Measurements from ENCODE around the gene FAM83B.

FAM83B gene

GRCh38 chr6:54835176-54835575, 11.4 kb upstream of the FAM83B start:
- Mint-ChIP-seq H3K9me3 (peaks cover 16% of the 10 kb centered on the region), H3K4me3 (no peak overlapping the region), H3K36me3 (ENCODE audit: low read depth) (no peaks in the 10 kb centered on the region), H3K4me1 (ENCODE audit: low read depth) (no peaks in the 10 kb centered on the region), H3K27ac (no peak overlapping the region), H3K27me3 (ENCODE audit: low read depth) (no peaks in the 10 kb centered on the region)
- DNase-seq (ENCODE audit: low spot score) = no peak

GRCh38 chr6:54846857-54847674, 495 bp downstream of the FAM83B start:
- Mint-ChIP-seq H3K27ac (no peak overlapping the region), H3K27me3 (ENCODE audit: low read depth) (peaks cover 15% of the 10 kb centered on the region), H3K4me3 (no peak overlapping the region), H3K9me3 (peaks cover 4% of the 10 kb centered on the region), H3K4me1 (ENCODE audit: low read depth) (no peaks in the 10 kb centered on the region), H3K36me3 (ENCODE audit: low read depth) (no peaks in the 10 kb centered on the region)
- DNase-seq (ENCODE audit: low spot score) = no peak

GRCh38 chr6:54847799-54848597, 1.4 kb downstream of the FAM83B start:
- Mint-ChIP-seq H3K4me1 (ENCODE audit: low read depth) (no peaks in the 10 kb centered on the region), H3K9me3 (peaks cover 9% of the 10 kb centered on the region), H3K36me3 (ENCODE audit: low read depth) (no peaks in the 10 kb centered on the region), H3K27ac (no peak overlapping the region), H3K27me3 (ENCODE audit: low read depth) (peaks cover 15% of the 10 kb centered on the region), H3K4me3 (no peak overlapping the region)
- DNase-seq (ENCODE audit: low spot score) = no peak

- H3K9me3 Mint-ChIP-seq = peaks cover 9% of the 10 kb centered on the region
- no peaks in the 10 kb centered on the region for H3K36me3 Mint-ChIP-seq (ENCODE audit: low read depth)
- H3K4me1 Mint-ChIP-seq (ENCODE audit: low read depth) = no peaks in the 10 kb centered on the region
- H3K27ac Mint-ChIP-seq = no peak overlapping the region
- peaks cover 13% of the 10 kb centered on the region for H3K27me3 Mint-ChIP-seq (ENCODE audit: low read depth)
- DNase-seq (ENCODE audit: low spot score) = no peak
- H3K4me3 Mint-ChIP-seq = no peak overlapping the region
These were observed 3.5 kb downstream of the FAM83B start for GRCh38 chr6:54850114-54850513.

- no peak for DNase-seq (ENCODE audit: low spot score)
- H3K36me3 Mint-ChIP-seq (ENCODE audit: low read depth) = no peaks in the 10 kb centered on the region
- H3K9me3 Mint-ChIP-seq = peaks cover 7% of the 10 kb centered on the region
- H3K27ac Mint-ChIP-seq = no peak overlapping the region
- H3K4me1 Mint-ChIP-seq (ENCODE audit: low read depth) = no peaks in the 10 kb centered on the region
- no peaks in the 10 kb centered on the region for H3K27me3 Mint-ChIP-seq (ENCODE audit: low read depth)
- H3K4me3 Mint-ChIP-seq = no peak overlapping the region
These were observed 9.6 kb downstream of the FAM83B start for GRCh38 chr6:54856129-54856528.

- H3K27ac Mint-ChIP-seq = no peak overlapping the region
- no peaks in the 10 kb centered on the region for H3K9me3 Mint-ChIP-seq
- no peak overlapping the region for H3K4me3 Mint-ChIP-seq
- no peaks in the 10 kb centered on the region for H3K36me3 Mint-ChIP-seq (ENCODE audit: low read depth)
- H3K27me3 Mint-ChIP-seq (ENCODE audit: low read depth) = no peaks in the 10 kb centered on the region
- no peak for DNase-seq (ENCODE audit: low spot score)
- H3K4me1 Mint-ChIP-seq (ENCODE audit: low read depth) = no peaks in the 10 kb centered on the region
These were observed 13.6 kb downstream of the FAM83B start for GRCh38 chr6:54860132-54860531.

GRCh38 chr6:54860739-54861138, 14.2 kb downstream of the FAM83B start:
- no peak for DNase-seq (ENCODE audit: low spot score)
- no peaks in the 10 kb centered on the region for H3K27me3 Mint-ChIP-seq (ENCODE audit: low read depth)
- H3K9me3 Mint-ChIP-seq = no peaks in the 10 kb centered on the region
- no peak overlapping the region for H3K27ac Mint-ChIP-seq
- H3K4me1 Mint-ChIP-seq (ENCODE audit: low read depth) = no peaks in the 10 kb centered on the region
- H3K4me3 Mint-ChIP-seq = no peak overlapping the region
- no peaks in the 10 kb centered on the region for H3K36me3 Mint-ChIP-seq (ENCODE audit: low read depth)

- Mint-ChIP-seq H3K27me3 (ENCODE audit: low read depth) (no peaks in the 10 kb centered on the region), H3K4me1 (ENCODE audit: low read depth) (no peaks in the 10 kb centered on the region), H3K9me3 (no peaks in the 10 kb centered on the region), H3K36me3 (ENCODE audit: low read depth) (no peaks in the 10 kb centered on the region), H3K4me3 (no peak overlapping the region), H3K27ac (no peak overlapping the region)
- no peak for DNase-seq (ENCODE audit: low spot score)
These were observed 15.5 kb downstream of the FAM83B start for GRCh38 chr6:54861905-54862616.

- no peaks in the 10 kb centered on the region for H3K36me3 Mint-ChIP-seq (ENCODE audit: low read depth)
- no peaks in the 10 kb centered on the region for H3K9me3 Mint-ChIP-seq
- no peak overlapping the region for H3K27ac Mint-ChIP-seq
- no peak for DNase-seq (ENCODE audit: low spot score)
- H3K4me1 Mint-ChIP-seq (ENCODE audit: low read depth) = no peaks in the 10 kb centered on the region
- H3K27me3 Mint-ChIP-seq (ENCODE audit: low read depth) = no peaks in the 10 kb centered on the region
- H3K4me3 Mint-ChIP-seq = no peak overlapping the region
These were observed 17.7 kb downstream of the FAM83B start for GRCh38 chr6:54864272-54864671.

GRCh38 chr6:54865091-54865631, 18.6 kb downstream of the FAM83B start:
- Mint-ChIP-seq H3K4me1 (ENCODE audit: low read depth) (no peaks in the 10 kb centered on the region), H3K4me3 (no peak overlapping the region), H3K9me3 (no peaks in the 10 kb centered on the region), H3K27ac (no peak overlapping the region), H3K36me3 (ENCODE audit: low read depth) (no peaks in the 10 kb centered on the region), H3K27me3 (ENCODE audit: low read depth) (no peaks in the 10 kb centered on the region)
- no peak for DNase-seq (ENCODE audit: low spot score)

GRCh38 chr6:54868556-54868955, 22.0 kb downstream of the FAM83B start:
- H3K36me3 Mint-ChIP-seq (ENCODE audit: low read depth) = no peaks in the 10 kb centered on the region

GRCh38 chr6:54873599-54873998, 27.0 kb downstream of the FAM83B start:
- Mint-ChIP-seq H3K4me3 (no peak overlapping the region), H3K36me3 (ENCODE audit: low read depth) (no peaks in the 10 kb centered on the region), H3K4me1 (ENCODE audit: low read depth) (no peaks in the 10 kb centered on the region), H3K27me3 (ENCODE audit: low read depth) (no peaks in the 10 kb centered on the region), H3K9me3 (peaks cover 4% of the 10 kb centered on the region), H3K27ac (no peak overlapping the region)
- DNase-seq (ENCODE audit: low spot score) = no peak

More at GRCh38 chr6:54868556-54868955, 22.0 kb downstream of the FAM83B start:
- H3K27me3 Mint-ChIP-seq (ENCODE audit: low read depth) = no peaks in the 10 kb centered on the region
- no peak for DNase-seq (ENCODE audit: low spot score)
- H3K9me3 Mint-ChIP-seq = no peaks in the 10 kb centered on the region
- no peak overlapping the region for H3K27ac Mint-ChIP-seq
- H3K4me3 Mint-ChIP-seq = no peak overlapping the region
- H3K4me1 Mint-ChIP-seq (ENCODE audit: low read depth) = no peaks in the 10 kb centered on the region

GRCh38 chr6:54874349-54875048, 27.9 kb downstream of the FAM83B start:
- Mint-ChIP-seq H3K9me3 (peaks cover 4% of the 10 kb centered on the region), H3K36me3 (ENCODE audit: low read depth) (no peaks in the 10 kb centered on the region), H3K27ac (no peak overlapping the region), H3K4me1 (ENCODE audit: low read depth) (no peaks in the 10 kb centered on the region), H3K4me3 (no peak overlapping the region), H3K27me3 (ENCODE audit: low read depth) (no peaks in the 10 kb centered on the region)
- DNase-seq (ENCODE audit: low spot score) = no peak

Measured in T-helper 2 cell treated with Interferon-gamma antibody and Interleukin-4, amounts not matched to agents 5 μg/mL and 100 μg/mL, for 36 hours (primary cell).